Measurements from ENCODE around the gene P2RX5. TPM values are rescaled to one million over a fixed set of nuclear protein-coding genes. Genes with fewer than 3 reads are reported as not detected.

The P2RX5 gene
- total RNA-seq, 1 donor from 2014 or later = not detected

DNA sequence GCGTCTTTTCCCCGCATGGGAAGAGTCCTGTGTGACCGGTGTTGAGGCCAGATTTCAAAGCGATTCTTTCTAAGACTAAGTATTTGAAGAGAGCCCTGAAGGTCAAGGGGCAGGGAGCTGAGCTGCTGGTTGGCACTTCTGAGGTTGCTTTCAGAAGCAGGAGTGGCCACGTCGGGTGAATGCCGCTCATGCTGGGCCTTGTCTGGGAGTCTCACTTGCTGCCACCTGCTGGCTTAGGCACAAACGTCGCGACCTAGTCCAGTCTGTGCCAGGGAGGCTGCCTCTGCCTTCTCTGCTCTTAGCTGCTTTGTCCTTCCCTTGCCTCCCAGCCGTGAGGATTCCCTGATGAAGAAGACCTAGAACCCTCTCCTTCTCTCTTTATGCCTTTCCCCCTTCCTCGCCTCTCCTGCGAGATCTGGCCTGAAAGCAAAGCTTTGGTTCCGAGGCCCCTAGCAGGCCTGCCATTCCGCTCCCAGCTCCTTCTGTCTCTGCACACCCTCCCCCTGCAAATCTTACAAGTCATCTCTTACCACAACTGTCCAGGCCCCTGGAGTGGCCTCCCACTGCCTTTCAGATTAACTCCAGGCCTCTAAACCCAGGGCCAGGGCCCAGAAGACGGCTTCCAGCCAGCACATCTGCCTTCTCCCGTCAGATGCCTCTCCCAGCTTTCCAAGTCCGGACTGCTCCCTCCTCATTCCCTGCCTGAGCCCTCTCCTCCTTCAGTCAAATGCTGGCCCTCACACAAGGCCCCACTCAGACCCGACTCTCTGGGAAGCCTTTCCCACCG, 48.0 kb downstream of the P2RX5 start:
- intact Hi-C loops (cut with DNase I) = no loop called here
- H3K27me3 ChIP-seq = no peaks in the 10 kb centered on the region
- no peak overlapping the region for H3K4me3 ChIP-seq
- H3K4me1 ChIP-seq = no peaks in the 10 kb centered on the region
- H3K36me3 ChIP-seq = peaks cover 15 to 45% of the 10 kb centered on the region in 2 donors
- H3K27ac ChIP-seq = no peak overlapping the region
- DNase-seq (ENCODE audit: low spot score in 2 of 2) = no peak
- TF ChIP-seq, protein P1, sequence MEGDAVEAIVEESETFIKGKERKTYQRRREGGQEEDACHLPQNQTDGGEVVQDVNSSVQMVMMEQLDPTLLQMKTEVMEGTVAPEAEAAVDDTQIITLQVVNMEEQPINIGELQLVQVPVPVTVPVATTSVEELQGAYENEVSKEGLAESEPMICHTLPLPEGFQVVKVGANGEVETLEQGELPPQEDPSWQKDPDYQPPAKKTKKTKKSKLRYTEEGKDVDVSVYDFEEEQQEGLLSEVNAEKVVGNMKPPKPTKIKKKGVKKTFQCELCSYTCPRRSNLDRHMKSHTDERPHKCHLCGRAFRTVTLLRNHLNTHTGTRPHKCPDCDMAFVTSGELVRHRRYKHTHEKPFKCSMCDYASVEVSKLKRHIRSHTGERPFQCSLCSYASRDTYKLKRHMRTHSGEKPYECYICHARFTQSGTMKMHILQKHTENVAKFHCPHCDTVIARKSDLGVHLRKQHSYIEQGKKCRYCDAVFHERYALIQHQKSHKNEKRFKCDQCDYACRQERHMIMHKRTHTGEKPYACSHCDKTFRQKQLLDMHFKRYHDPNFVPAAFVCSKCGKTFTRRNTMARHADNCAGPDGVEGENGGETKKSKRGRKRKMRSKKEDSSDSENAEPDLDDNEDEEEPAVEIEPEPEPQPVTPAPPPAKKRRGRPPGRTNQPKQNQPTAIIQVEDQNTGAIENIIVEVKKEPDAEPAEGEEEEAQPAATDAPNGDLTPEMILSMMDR (IDR thresholded peaks at IDR 0.05) = peak in 1 of 3 experiments; percentile 19
- H3K9me3 ChIP-seq = no peaks in the 10 kb centered on the region

DNA sequence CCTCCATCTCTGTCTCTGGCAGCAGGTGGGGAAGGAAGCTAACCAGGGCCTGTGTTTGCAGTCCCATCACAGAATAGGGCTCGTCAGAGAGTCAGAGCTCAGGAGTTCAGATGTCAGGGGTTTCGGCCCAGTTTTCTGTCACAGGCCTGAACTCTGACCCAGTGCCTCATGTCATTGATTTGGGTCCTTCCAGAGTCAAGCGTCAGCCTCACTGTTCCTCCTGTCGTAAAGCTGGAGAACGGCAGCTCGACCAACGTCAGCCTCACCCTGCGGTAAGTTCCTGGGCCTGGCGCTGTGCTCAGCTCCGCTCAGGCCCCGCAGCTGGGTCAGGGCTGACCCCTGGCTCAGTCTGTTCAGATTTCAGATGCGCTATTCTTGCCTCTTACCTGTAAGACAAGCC, 48.7 kb downstream of the P2RX5 start:
- Histone ChIP-seq H3K36me3 (peaks cover 19 to 45% of the 10 kb centered on the region in 2 donors), H3K4me1 (no peaks in the 10 kb centered on the region), H3K4me3 (no peak overlapping the region), H3K27ac (no peak overlapping the region), H3K9me3 (no peaks in the 10 kb centered on the region), H3K27me3 (no peaks in the 10 kb centered on the region)
- TF ChIP-seq, protein P1 (IDR thresholded peaks at IDR 0.05) = no peak
- DNase-seq (ENCODE audit: low spot score in 2 of 2) = no peak
- intact Hi-C loops (cut with DNase I) = no loop called here

DNA sequence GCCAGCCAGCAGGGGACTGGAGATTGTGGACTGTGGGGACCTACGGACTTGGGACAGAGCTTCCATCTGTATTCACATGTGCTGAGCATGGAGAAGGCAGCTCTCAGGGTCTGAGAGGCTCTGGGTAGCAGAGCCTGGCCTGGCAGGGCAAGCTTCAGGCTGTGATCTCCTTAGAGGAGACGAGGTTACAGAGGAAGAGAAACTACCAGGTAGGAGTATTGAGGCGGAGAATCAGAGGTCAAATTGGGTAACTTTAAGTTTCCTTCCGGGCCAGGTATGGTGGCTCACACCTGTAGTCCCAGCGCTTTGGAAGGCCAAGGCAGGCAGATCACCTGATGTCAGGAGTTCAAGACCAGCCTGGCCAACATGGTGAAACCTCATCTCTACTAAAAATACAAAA, 50.6 kb downstream of the P2RX5 start:
- H3K4me1 ChIP-seq = no peaks in the 10 kb centered on the region
- H3K36me3 ChIP-seq = peaks cover 23 to 44% of the 10 kb centered on the region in 2 donors
- H3K9me3 ChIP-seq = no peaks in the 10 kb centered on the region
- H3K27ac ChIP-seq = no peak overlapping the region
- H3K27me3 ChIP-seq = no peaks in the 10 kb centered on the region
- no peak for DNase-seq (ENCODE audit: low spot score in 2 of 2)
- H3K4me3 ChIP-seq = no peak overlapping the region
- TF ChIP-seq, protein P1 (IDR thresholded peaks at IDR 0.05) = no peak
- intact Hi-C loops (cut with DNase I) = no loop called here

DNA sequence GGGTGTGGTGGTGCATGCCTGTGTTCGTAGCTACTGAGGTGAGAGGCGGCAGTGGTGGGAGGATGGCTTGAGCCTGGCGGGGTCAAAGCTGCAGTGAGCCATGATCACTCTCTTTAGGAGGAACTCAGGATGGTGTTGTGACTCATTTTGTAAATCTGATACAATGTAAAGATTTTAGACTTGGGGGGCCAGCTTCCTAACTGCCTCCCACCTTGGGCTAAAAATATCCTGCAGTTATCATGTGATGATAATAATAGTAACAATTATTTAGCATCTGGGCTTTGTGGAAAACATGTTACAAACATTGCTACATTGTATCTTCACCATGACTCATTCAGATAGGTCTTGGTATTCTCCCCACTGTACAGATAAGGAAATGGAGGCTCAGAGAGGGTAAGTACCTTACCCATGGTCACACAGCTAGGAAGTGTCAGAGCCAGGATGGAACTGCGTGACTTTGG, 52.0 kb downstream of the P2RX5 start:
- intact Hi-C loops (cut with DNase I) = no loop called here
- Histone ChIP-seq H3K4me1 (no peaks in the 10 kb centered on the region), H3K27ac (no peak overlapping the region), H3K27me3 (no peaks in the 10 kb centered on the region), H3K9me3 (no peaks in the 10 kb centered on the region), H3K4me3 (no peak overlapping the region), H3K36me3 (peaks cover 23 to 33% of the 10 kb centered on the region in 2 donors)
- DNase-seq (ENCODE audit: low spot score in 2 of 2) = no peak
- TF ChIP-seq, protein P1 (IDR thresholded peaks at IDR 0.05) = no peak

DNA sequence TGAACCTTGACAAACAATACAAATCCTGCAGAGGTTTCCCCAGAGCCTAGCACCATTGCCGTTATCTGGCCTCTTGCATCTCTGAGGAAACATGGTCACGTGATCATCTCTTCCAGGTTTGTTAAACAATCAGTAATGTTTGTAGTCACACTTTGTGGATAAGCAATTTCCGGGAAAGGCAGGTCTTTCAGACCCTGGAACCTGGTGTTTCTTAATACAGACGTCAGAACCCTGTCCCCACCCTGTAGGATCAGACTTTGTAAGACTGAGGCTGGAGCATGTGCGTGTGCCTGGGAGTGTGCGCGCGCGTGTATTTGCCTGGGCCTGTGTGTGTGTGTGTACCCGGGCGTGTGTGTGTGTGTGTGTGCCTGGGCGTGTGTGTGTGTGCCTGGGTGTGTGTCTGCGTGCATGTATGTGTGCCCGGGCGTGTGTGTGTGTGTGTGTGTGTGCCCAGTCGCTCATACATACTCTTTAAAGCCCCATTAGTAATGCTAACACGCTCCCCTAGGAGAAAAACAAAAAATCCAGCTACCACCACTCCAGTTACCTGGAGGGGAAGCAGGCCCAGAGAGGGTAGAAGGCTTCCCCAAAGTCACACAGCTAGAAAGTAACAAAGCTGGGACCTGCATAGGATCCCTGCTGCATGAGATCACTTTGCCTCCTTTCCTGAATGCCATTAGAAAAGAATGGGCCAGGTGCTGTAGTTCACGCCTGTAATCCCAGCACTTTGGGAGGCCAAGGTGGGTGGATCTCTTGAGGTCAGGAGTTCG, 54.1 kb downstream of the P2RX5 start:
- peaks cover 5 to 8% of the 10 kb centered on the region in 2 donors for H3K4me1 ChIP-seq
- DNase-seq (ENCODE audit: low spot score in 2 of 2) = no peak
- intact Hi-C loops (cut with DNase I) = no loop called here
- TF ChIP-seq, protein P1 (IDR thresholded peaks at IDR 0.05) = no peak
- no peak overlapping the region for H3K4me3 ChIP-seq
- H3K27ac ChIP-seq = no peak overlapping the region
- H3K9me3 ChIP-seq = no peaks in the 10 kb centered on the region
- H3K36me3 ChIP-seq = peaks cover 12 to 16% of the 10 kb centered on the region in 2 donors
- H3K27me3 ChIP-seq = no peaks in the 10 kb centered on the region
